Measurements from ENCODE around the gene RTP1. TPM values are rescaled to one million over a fixed set of nuclear protein-coding genes. Genes with fewer than 3 reads are reported as not detected.

Gene RTP1
- total and polyA plus RNA-seq, 4 donors, result not detected

DNA sequence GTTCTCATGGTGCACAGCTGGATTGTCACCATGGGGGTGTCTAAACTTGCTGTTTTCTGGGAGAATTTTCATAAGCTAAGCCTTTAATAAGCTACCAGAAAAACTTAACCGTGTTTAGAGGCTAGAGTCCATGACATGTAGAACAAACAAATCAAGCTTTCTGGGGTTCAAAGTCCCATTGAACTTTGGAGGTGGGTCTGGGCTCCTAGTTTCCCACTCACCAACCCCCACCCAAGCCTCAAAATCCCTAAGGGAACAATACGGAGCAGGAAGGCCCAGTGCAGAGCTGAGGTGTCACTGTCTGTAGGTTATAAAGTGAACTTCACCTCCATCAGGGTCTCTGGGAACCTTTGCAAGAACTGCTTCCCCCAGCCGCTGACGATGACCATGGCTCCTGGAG lies 25.5 kb downstream of the RTP1 start:
- Histone ChIP-seq H3K27me3 (ENCODE audit: control insufficient read depth in 3 of 3, insufficient read depth in 3 of 3, low read length in 2 of 3) (no peaks in the 10 kb centered on the region), H3K27ac (ENCODE audit: low read depth in 1 of 2, low read length in 1 of 2) (no peak overlapping the region), H3K9me3 (ENCODE audit: control insufficient read depth in 4 of 4, insufficient read depth in 3 of 4, low read length in 3 of 4) (peaks cover 0 to under 1% (median 0%) of the 10 kb centered on the region in 4 donors), H3K36me3 (ENCODE audit: control insufficient read depth in 4 of 4, insufficient read depth in 4 of 4, low read length in 4 of 4) (no peaks in the 10 kb centered on the region), H3K4me3 (no peak overlapping the region), H3K4me1 (ENCODE audit: control insufficient read depth in 5 of 5, insufficient read depth in 5 of 5, low read length in 5 of 5) (no peaks in the 10 kb centered on the region), H3K9ac (ENCODE audit: insufficient read depth in 1 of 2, low read length in 2 of 2) (no peak overlapping the region)
- 91% methylated on average over 4 of the region's 4 CpGs for WGBS, 2 donors
- ATAC-seq (ENCODE audit: insufficient read depth, low FRiP score) (no peak), DNase-seq (no peak)
- TF ChIP-seq, protein P1, sequence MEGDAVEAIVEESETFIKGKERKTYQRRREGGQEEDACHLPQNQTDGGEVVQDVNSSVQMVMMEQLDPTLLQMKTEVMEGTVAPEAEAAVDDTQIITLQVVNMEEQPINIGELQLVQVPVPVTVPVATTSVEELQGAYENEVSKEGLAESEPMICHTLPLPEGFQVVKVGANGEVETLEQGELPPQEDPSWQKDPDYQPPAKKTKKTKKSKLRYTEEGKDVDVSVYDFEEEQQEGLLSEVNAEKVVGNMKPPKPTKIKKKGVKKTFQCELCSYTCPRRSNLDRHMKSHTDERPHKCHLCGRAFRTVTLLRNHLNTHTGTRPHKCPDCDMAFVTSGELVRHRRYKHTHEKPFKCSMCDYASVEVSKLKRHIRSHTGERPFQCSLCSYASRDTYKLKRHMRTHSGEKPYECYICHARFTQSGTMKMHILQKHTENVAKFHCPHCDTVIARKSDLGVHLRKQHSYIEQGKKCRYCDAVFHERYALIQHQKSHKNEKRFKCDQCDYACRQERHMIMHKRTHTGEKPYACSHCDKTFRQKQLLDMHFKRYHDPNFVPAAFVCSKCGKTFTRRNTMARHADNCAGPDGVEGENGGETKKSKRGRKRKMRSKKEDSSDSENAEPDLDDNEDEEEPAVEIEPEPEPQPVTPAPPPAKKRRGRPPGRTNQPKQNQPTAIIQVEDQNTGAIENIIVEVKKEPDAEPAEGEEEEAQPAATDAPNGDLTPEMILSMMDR (IDR thresholded peaks at IDR 0.05; ENCODE audit: control extremely low read depth, extremely low read depth), result no peak

DNA sequence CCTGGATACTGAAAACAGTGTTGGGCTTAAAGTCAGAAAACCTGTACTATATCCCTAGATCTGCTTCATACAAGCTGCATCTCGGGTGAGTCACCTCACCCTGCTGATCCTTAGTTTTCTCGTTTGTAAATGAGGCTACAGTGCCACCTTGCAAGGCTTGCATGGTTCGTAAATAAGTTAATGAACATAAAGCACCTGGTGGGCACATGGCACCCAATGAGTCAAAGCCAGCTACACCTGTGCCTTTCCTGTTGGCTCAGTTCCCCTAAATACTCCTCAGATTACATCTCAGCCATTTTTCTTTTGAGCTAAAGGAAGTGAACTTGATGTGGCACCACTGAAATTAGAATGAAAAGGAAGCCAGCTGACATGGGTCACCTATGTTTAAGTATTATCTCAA lies 26.5 kb downstream of the RTP1 start:
- H3K9ac ChIP-seq (ENCODE audit: insufficient read depth in 1 of 2, low read length in 2 of 2), result no peak overlapping the region
- WGBS, 2 donors, result 77 to 83% methylated on average over 3 of the region's 3 CpGs
- ATAC-seq (ENCODE audit: insufficient read depth, low FRiP score), result no peak
- H3K9me3 ChIP-seq (ENCODE audit: control insufficient read depth in 4 of 4, insufficient read depth in 3 of 4, low read length in 3 of 4), result peaks cover 0 to 2% (median 0%) of the 10 kb centered on the region in 4 donors
- TF ChIP-seq, protein P1 (IDR thresholded peaks at IDR 0.05; ENCODE audit: control extremely low read depth, extremely low read depth), result no peak
- no peaks in the 10 kb centered on the region for H3K4me1 ChIP-seq (ENCODE audit: control insufficient read depth in 5 of 5, insufficient read depth in 5 of 5, low read length in 5 of 5)
- no peak for DNase-seq
- no peaks in the 10 kb centered on the region for H3K36me3 ChIP-seq (ENCODE audit: control insufficient read depth in 4 of 4, insufficient read depth in 4 of 4, low read length in 4 of 4)
- H3K27me3 ChIP-seq (ENCODE audit: control insufficient read depth in 3 of 3, insufficient read depth in 3 of 3, low read length in 2 of 3), result no peaks in the 10 kb centered on the region
- H3K27ac ChIP-seq (ENCODE audit: low read depth in 1 of 2, low read length in 1 of 2), result no peak overlapping the region
- H3K4me3 ChIP-seq, result no peak overlapping the region

DNA sequence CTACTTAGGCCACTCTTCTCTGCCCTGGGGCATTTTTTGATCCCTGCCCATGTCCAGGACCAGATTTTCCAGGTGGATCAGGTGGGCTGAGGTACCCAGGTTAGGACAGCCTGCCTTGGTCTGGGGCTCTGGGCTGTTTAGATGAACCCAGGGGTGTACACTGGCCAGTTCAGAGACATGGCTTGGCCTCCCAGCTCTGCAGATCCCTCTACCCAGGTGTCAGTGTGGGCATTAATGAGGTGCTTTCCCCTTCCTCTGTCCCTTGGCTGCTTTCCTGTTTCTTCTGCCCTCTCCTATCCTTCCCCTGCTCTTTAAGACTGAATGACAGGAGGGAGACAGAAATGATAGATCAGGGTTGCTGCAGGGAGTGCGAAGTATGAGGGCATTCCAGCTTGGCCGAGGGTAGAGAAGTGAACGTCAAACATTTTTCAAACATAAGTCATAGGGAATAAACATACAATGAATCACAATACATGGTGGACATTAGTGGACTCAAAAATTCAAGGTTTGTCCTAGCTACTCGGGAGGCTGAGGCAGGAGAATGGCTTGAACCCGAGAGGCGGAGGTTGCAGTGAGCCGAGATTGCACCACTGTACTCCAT lies 30.5 kb downstream of the RTP1 start:
- H3K36me3 ChIP-seq (ENCODE audit: control insufficient read depth in 4 of 4, insufficient read depth in 4 of 4, low read length in 4 of 4), result no peaks in the 10 kb centered on the region
- DNase-seq, result no peak
- no peaks in the 10 kb centered on the region for H3K4me1 ChIP-seq (ENCODE audit: control insufficient read depth in 5 of 5, insufficient read depth in 5 of 5, low read length in 5 of 5)
- H3K9me3 ChIP-seq (ENCODE audit: control insufficient read depth in 4 of 4, insufficient read depth in 3 of 4, low read length in 3 of 4), result peaks cover 0 to 2% (median 0%) of the 10 kb centered on the region in 4 donors
- no peak overlapping the region for H3K9ac ChIP-seq (ENCODE audit: insufficient read depth in 1 of 2, low read length in 2 of 2)
- H3K27me3 ChIP-seq (ENCODE audit: control insufficient read depth in 3 of 3, insufficient read depth in 3 of 3, low read length in 2 of 3), result no peaks in the 10 kb centered on the region
- WGBS, 2 donors, result 87 to 91% methylated on average over 7 of the region's 7 CpGs
- TF ChIP-seq, protein P1 (IDR thresholded peaks at IDR 0.05; ENCODE audit: control extremely low read depth, extremely low read depth), result no peak
- no peak for ATAC-seq (ENCODE audit: insufficient read depth, low FRiP score)
- no peak overlapping the region for H3K27ac ChIP-seq (ENCODE audit: low read depth in 1 of 2, low read length in 1 of 2)
- H3K4me3 ChIP-seq, result no peak overlapping the region

GRCh38 chr3:187228740-187229139 lies 31.5 kb downstream of the RTP1 start:
- Histone ChIP-seq H3K27ac (ENCODE audit: low read depth in 1 of 2, low read length in 1 of 2) (no peak overlapping the region), H3K9me3 (ENCODE audit: control insufficient read depth in 4 of 4, insufficient read depth in 3 of 4, low read length in 3 of 4) (peaks cover 0 to 2% (median 0%) of the 10 kb centered on the region in 4 donors), H3K27me3 (ENCODE audit: control insufficient read depth in 3 of 3, insufficient read depth in 3 of 3, low read length in 2 of 3) (no peaks in the 10 kb centered on the region), H3K4me3 (no peak overlapping the region), H3K36me3 (ENCODE audit: control insufficient read depth in 4 of 4, insufficient read depth in 4 of 4, low read length in 4 of 4) (no peaks in the 10 kb centered on the region), H3K4me1 (ENCODE audit: control insufficient read depth in 5 of 5, insufficient read depth in 5 of 5, low read length in 5 of 5) (no peaks in the 10 kb centered on the region), H3K9ac (ENCODE audit: insufficient read depth in 1 of 2, low read length in 2 of 2) (no peak overlapping the region)
- no peak for DNase-seq
- TF ChIP-seq, protein P1 (IDR thresholded peaks at IDR 0.05; ENCODE audit: control extremely low read depth, extremely low read depth), result no peak
- whole genome bisulfite sequencing, 2 donors, result 90 to 96% methylated on average over 2 of the region's 2 CpGs
- no peak for ATAC-seq (ENCODE audit: insufficient read depth, low FRiP score)
